ENCODE measurements around the gene ZNF468.
A peak's percentile ranks its signal among the peaks of the same experiment; 100 is the strongest.
"Not testable (repeated sequence)": the region's sequence is repeated elsewhere in the genome, so short reads cannot be mapped to it uniquely, and the experiment has no call there.

Gene ZNF468

GRCh38 chr19:52891336-52891735 is 33.9 kb upstream of the ZNF468 start:
- Histone ChIP-seq H3K9me3 (no peaks in the 10 kb centered on the region), H3K36me3 (peaks cover 47% of the 10 kb centered on the region), H3K4me3 (ENCODE audit: low read depth, low read length) (no peak overlapping the region), H3K4me1 (no peaks in the 10 kb centered on the region), H3K27me3 (no peaks in the 10 kb centered on the region)
- TF ChIP-seq CTCF (IDR thresholded peaks at IDR 0.05; ENCODE audit: low read depth, low read length) = no peak
- DNase-seq = no peak

DNA sequence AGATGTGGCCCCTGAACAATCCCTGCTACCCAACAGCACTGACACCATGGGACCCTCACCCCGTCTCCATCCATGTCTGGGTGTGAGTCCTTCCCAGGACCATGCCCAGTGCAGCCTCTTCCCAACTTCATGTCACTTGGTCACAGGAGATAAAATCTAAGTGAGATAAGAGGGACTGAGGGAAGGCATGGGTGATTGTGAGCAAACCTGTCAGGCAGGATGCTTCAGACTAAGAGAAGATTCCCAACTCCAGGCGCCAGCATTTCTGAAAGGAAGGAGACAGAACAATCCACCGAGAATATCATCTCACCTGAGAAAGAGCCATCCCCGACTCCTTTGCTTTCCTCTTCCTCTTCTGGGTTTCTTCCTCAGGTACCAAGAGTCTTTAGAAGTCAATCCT is 32.5 kb upstream of the ZNF468 start:
- H3K4me1 ChIP-seq = no peaks in the 10 kb centered on the region
- no peak overlapping the region for H3K4me3 ChIP-seq (ENCODE audit: low read depth, low read length)
- TF ChIP-seq CTCF (IDR thresholded peaks at IDR 0.05; ENCODE audit: low read depth, low read length) = no peak
- H3K27me3 ChIP-seq = no peaks in the 10 kb centered on the region
- peaks cover 50% of the 10 kb centered on the region for H3K36me3 ChIP-seq
- no peaks in the 10 kb centered on the region for H3K9me3 ChIP-seq
- no peak for DNase-seq

GRCh38 chr19:52889076-52889475 is 31.7 kb upstream of the ZNF468 start:
- H3K4me1 ChIP-seq = no peaks in the 10 kb centered on the region
- peaks cover 54% of the 10 kb centered on the region for H3K36me3 ChIP-seq
- TF ChIP-seq CTCF (IDR thresholded peaks at IDR 0.05; ENCODE audit: low read depth, low read length) = no peak
- H3K27me3 ChIP-seq = no peaks in the 10 kb centered on the region
- DNase-seq = no peak
- H3K9me3 ChIP-seq = no peaks in the 10 kb centered on the region
- H3K4me3 ChIP-seq (ENCODE audit: low read depth, low read length) = no peak overlapping the region

GRCh38 chr19:52880895-52881389 is 23.5 kb upstream of the ZNF468 start:
- Histone ChIP-seq H3K4me3 (ENCODE audit: low read depth, low read length) (no peak overlapping the region), H3K36me3 (peaks cover 64% of the 10 kb centered on the region), H3K4me1 (no peaks in the 10 kb centered on the region), H3K27me3 (no peaks in the 10 kb centered on the region), H3K9me3 (peaks cover 8% of the 10 kb centered on the region; the same call in 1 of the 2 replicates)
- TF ChIP-seq CTCF (IDR thresholded peaks at IDR 0.05; ENCODE audit: low read depth, low read length) = no peak
- DNase-seq = no peak

DNA sequence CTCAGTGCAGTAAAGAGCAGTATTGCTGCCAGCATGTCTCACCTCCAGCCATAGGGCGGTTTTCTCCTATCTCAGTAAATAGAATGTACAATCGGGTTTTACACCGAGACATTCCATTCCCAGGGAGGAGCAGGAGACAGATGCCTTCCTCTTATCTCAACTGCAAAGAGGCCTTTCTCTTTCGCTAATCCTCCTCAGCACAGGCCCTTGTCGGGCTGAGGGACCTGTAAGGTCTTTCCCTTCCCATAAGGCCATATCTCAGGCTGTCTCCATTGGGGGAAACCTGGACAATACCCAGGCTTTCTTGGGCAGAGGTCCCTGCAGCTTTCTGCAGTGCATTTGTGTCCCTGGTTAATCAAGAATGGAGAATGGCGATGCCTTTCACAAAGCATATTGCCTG is 15.6 kb upstream of the ZNF468 start:
- not testable (repeated sequence) for H3K27me3 ChIP-seq; H3K4me1 ChIP-seq; H3K9me3 ChIP-seq; H3K36me3 ChIP-seq; H3K4me3 ChIP-seq (ENCODE audit: low read depth, low read length); DNase-seq

DNA sequence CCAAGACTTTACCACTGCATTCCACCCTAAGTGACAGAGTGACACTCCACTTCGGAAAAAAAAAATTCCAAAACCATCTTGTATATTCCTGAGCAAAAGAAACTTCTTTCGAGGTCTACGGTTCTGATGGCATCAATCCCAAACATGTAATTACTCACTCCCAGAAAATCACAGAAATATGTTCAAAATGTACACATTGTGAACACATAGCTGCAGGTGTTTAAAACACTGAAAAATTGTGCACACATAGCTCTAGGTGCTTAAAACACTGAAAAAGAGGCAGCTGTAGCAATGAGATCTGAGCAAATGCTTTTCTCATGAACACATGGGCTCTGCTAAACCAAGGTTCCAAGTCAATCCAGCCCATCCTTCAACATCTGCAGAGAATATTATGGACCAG is 14.0 kb upstream of the ZNF468 start:
- no peak for DNase-seq
- Histone ChIP-seq H3K36me3 (no peaks in the 10 kb centered on the region), H3K4me3 (ENCODE audit: low read depth, low read length) (no peak overlapping the region), H3K9me3 (no peaks in the 10 kb centered on the region), H3K4me1 (no peaks in the 10 kb centered on the region), H3K27me3 (no peaks in the 10 kb centered on the region)
- TF ChIP-seq CTCF (IDR thresholded peaks at IDR 0.05; ENCODE audit: low read depth, low read length) = no peak

- not testable (repeated sequence) for H3K27me3 ChIP-seq; H3K4me1 ChIP-seq; H3K36me3 ChIP-seq; DNase-seq; H3K9me3 ChIP-seq; H3K4me3 ChIP-seq (ENCODE audit: low read depth, low read length)
Measured at GRCh38 chr19:52868031-52868430, 10.6 kb upstream of the ZNF468 start.

GRCh38 chr19:52856540-52857377 is 660 bp downstream of the ZNF468 start:
- H3K36me3 ChIP-seq, H3K9me3 ChIP-seq, H3K27me3 ChIP-seq, H3K4me1 ChIP-seq: not testable (repeated sequence)
- peak; percentile 11 for DNase-seq
- peak overlapping the region; percentile 74 for H3K4me3 ChIP-seq (ENCODE audit: low read depth, low read length)

DNA sequence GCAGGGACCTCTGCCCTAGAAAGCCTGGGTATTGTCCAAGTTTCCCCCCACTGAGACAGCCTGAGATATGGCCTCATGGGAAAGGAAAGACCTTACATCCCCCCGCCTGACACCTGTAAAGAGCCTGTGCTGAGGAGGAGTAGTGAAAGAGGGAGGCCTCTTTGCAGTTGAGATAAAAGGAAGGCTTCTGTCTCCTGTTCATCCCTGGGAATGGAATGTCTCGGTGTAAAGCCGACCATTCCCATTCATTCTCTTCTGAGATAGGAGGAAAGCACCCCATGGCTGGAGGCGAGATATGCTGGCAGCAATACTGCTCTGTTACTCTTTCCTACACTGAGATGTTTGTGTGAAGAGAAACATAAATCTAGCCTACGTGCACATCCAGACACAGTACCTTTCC is 10.1 kb downstream of the ZNF468 start:
- H3K4me3 ChIP-seq (ENCODE audit: low read depth, low read length); H3K27me3 ChIP-seq; DNase-seq; H3K9me3 ChIP-seq; H3K4me1 ChIP-seq: not testable (repeated sequence)
- H3K36me3 ChIP-seq = peaks cover 11% of the 10 kb centered on the region; the same call in 1 of the 2 replicates

DNA sequence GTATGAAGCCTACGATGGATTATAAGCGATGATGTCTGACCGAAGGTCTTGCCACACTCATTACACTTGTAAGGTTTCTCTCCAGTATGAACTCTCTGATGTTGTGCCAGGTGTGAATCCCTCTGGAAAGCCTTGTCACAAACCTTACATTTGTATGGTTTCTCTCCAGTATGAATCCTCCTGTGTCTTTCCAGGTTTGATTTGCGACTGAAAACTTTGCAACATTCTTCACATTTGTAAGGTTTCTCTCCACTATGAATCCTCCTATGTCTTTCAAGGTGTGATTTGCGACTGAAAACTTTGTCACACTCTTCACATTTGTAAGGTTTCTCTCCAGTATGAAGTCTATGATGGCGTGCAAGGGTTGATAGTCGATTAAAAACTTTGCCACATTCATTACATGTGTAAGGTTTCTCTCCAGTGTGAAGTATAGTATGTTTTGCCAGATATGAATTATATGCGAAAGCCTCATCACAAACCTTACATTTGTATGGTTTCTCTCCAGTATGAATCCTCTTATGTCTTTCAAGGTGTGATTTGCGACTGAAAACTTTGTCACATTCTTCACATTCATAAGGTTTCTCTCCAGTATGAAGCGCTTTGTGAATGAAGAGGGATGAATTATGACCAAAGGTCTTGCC is 16.5 kb downstream of the ZNF468 start:
- peaks cover 17% of the 10 kb centered on the region for H3K36me3 ChIP-seq
- not testable (repeated sequence) for H3K9me3 ChIP-seq; H3K4me1 ChIP-seq; DNase-seq; H3K27me3 ChIP-seq; H3K4me3 ChIP-seq (ENCODE audit: low read depth, low read length)
